HG03457 (cell line): ENCODE results near the gene TCP10L.
"Not testable (repeated sequence)": the region's sequence is repeated elsewhere in the genome, so short reads cannot be mapped to it uniquely, and the experiment has no call there.

ENCODE experiments used
- ATAC-seq: cut with Tn5 transposase; IDR thresholded peaks from one replicate; pipeline ENCODE4 v1.9.1; 2021; ENCODE audit warnings: moderate number of reproducible peaks; ENCODE audit not compliant: unreplicated experiment

Gene TCP10L

GRCh38 chr21:32587651-32588050, 2.3 kb upstream of the TCP10L start:
- no peak for ATAC-seq

GRCh38 chr21:32587120-32587519, 1.8 kb upstream of the TCP10L start:
- ATAC-seq, result no peak

GRCh38 chr21:32585970-32586369, 647 bp upstream of the TCP10L start:
- no peak for ATAC-seq

- no peak for ATAC-seq
Observed at GRCh38 chr21:32584472-32584871, 851 bp downstream of the TCP10L start.

- ATAC-seq, result no peak
Observed at GRCh38 chr21:32581732-32582131, 3.6 kb downstream of the TCP10L start.

- no peak for ATAC-seq
Observed at GRCh38 chr21:32580949-32581348, 4.4 kb downstream of the TCP10L start.

- ATAC-seq, result no peak
Observed at GRCh38 chr21:32578107-32578691, 7.1 kb downstream of the TCP10L start.

- no peak for ATAC-seq
Observed at GRCh38 chr21:32576011-32576410, 9.3 kb downstream of the TCP10L start.

- no peak for ATAC-seq
Observed at GRCh38 chr21:32574946-32575925, 10.1 kb downstream of the TCP10L start.

GRCh38 chr21:32572574-32573420, 12.5 kb downstream of the TCP10L start:
- no peak for ATAC-seq

- ATAC-seq, result no peak
Observed at GRCh38 chr21:32570456-32570855, 14.9 kb downstream of the TCP10L start.

- no peak for ATAC-seq
Observed at GRCh38 chr21:32569261-32570230, 15.8 kb downstream of the TCP10L start.

- no peak for ATAC-seq
Observed at GRCh38 chr21:32567626-32568025, 17.7 kb downstream of the TCP10L start.

GRCh38 chr21:32566741-32567389, 18.5 kb downstream of the TCP10L start:
- no peak for ATAC-seq

- ATAC-seq, result no peak
Observed at GRCh38 chr21:32565856-32566465, 19.4 kb downstream of the TCP10L start.

GRCh38 chr21:32562915-32563314, 22.4 kb downstream of the TCP10L start:
- ATAC-seq, result no peak

- no peak for ATAC-seq
Observed at GRCh38 chr21:32562426-32562825, 22.9 kb downstream of the TCP10L start.

- ATAC-seq, result not testable (repeated sequence)
Observed at GRCh38 chr21:32561476-32561875, 23.8 kb downstream of the TCP10L start.

GRCh38 chr21:32560896-32561295, 24.4 kb downstream of the TCP10L start:
- ATAC-seq, result no peak
